ENCODE results near the gene PRCD. TPM values are rescaled to one million over a fixed set of nuclear protein-coding genes. Genes with fewer than 3 reads are reported as not detected.

The PRCD gene
- total and polyA plus RNA-seq, 12 donors, result 1.5 to 17.3 (median 2.6) TPM

DNA sequence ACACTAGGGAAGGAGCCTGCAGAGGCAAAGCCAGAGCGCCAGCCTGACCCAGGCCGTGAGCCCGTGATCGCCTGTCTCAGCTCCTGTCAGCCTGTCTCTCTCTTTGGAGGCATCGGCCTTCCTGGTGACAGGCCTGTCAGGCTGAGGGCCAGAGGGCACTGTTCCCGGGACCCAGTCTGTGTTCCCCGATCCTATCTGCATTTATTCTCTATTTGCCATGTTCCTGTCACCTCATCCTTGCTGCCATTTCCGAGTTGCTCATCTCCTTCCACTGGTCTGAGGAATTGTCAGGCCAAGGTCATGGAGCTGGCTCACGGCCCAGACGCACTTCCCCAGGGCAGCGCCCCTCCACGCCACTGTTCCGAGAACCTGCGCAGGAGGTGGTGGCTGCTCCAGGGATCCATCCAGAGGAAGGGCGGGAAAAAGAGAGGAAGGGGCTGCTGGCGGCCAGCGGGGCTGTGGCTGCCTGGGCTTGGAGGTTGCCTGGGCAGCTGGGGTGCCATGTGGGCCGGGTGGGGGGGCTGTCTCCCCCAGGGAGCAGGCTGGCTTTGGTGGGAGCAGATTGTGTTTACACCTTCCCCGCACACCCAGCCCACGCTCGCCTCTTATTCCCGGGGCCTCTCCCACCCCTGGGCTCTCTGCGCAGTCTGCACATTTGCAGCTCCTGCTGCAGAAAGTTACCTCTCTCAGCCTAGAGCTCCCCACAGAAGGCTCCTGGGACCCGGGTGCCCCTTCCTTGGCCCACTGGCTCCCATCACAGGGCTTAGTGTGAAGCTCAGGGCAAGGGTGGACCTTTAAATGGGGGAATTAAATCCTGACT is 4.9 kb downstream of the PRCD start:
- 28 to 30% methylated on average over 21 to 24 of the region's 24 CpGs for WGBS, 2 donors
- intact Hi-C loops (cut with DNase I), result loop anchor here in 1 of 10 donors (10.0 kb wide), 1 partner anchor 180 kb away; the partner anchor contains the start of genes JMJD6 and METTL23
- Histone ChIP-seq H3K4me3 (peak overlapping the region in 7 of 10 donors; percentile 2 to 32 (median 18)), H3K4me1 (peaks cover 40 to 80% (median 59%) of the 10 kb centered on the region in 9 donors), H3K9me3 (no peaks in the 10 kb centered on the region), H3K27ac (peak overlapping the region; percentile 70 to 92 (median 85)), H3K27me3 (peaks cover 0 to 30% (median 0%) of the 10 kb centered on the region in 7 donors), H3K36me3 (no peaks in the 10 kb centered on the region)
- ATAC-seq, result peak; percentile 16 to 74 (median 56)
- DNase-seq, result peak; percentile 58 to 78
- no peak for TF ChIP-seq CTCF (IDR thresholded peaks at IDR 0.05)

DNA sequence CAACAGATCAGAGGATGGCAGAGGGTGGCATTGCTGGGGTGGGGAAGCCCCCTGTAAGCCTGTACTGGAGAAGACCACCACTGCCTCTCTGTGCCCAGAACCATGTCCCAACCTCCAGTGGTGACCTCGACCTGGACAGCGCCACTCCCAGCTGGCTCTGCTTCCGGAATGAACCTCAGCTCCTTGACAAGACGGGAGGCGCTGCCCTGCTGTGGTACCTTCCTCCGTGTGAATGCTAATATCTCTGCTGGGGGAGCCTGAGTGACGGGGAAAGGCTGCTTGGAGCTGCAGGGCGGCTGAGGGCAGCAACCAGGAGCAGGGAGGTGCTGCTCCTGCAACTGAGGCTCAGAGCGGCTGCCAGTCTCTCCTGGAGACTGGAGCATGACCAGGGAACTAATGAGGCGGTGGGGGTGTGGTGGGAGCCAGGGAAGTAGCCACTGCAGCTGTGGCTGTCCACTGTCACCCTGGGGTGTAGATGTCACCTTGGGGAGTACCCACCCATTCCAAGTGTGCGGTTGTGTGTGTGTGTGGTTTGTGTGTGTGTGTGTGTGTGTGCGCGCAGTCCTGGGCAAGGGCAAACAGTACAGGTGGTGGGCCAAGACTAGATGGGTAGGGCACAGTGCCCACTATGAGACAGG is 6.2 kb downstream of the PRCD start:
- 65 to 72% methylated on average over 13 of the region's 13 CpGs for WGBS, 2 donors
- H3K9me3 ChIP-seq, result no peaks in the 10 kb centered on the region
- intact Hi-C loops (cut with DNase I), result loop anchor here in 4 of 10 donors (1.0 to 10.0 kb wide), 3 partner anchors 23 to 179 kb away; partner anchors contain the start of genes JMJD6 (in 1 of the 4) and METTL23 (in 1 of the 4)
- peaks cover 38 to 74% (median 55%) of the 10 kb centered on the region in 9 donors for H3K4me1 ChIP-seq
- H3K4me3 ChIP-seq, result no peak overlapping the region
- ATAC-seq (peak in 1 of 8 donors; percentile 2), DNase-seq (no peak)
- peaks cover 0 to 21% (median 0%) of the 10 kb centered on the region in 7 donors for H3K27me3 ChIP-seq
- no peak for TF ChIP-seq CTCF (IDR thresholded peaks at IDR 0.05)
- peak overlapping the region in 6 of 10 donors; percentile 32 to 92 (median 71) for H3K27ac ChIP-seq
- H3K36me3 ChIP-seq, result no peaks in the 10 kb centered on the region

GRCh38 chr17:76546556-76547182 is 6.8 kb downstream of the PRCD start:
- H3K4me1 ChIP-seq, result peaks cover 38 to 72% (median 52%) of the 10 kb centered on the region in 9 donors
- H3K9me3 ChIP-seq, result no peaks in the 10 kb centered on the region
- H3K4me3 ChIP-seq, result no peak overlapping the region
- no peaks in the 10 kb centered on the region for H3K36me3 ChIP-seq
- intact Hi-C loops (cut with DNase I), result loop anchor here in 8 of 10 donors (1.0 to 10.0 kb wide), 3 partner anchors 23 to 178 kb away; partner anchors contain the start of genes JMJD6 (in 1 of the 8) and METTL23 (in 1 of the 8)
- peaks cover 0 to 21% (median 0%) of the 10 kb centered on the region in 7 donors for H3K27me3 ChIP-seq
- 65 to 67% methylated on average over 11 of the region's 11 CpGs for WGBS, 2 donors
- TF ChIP-seq CTCF (IDR thresholded peaks at IDR 0.05), result no peak
- no peak for DNase-seq
- peak in 1 of 8 donors; percentile 1 for ATAC-seq
- H3K27ac ChIP-seq, result peak overlapping the region in 9 of 10 donors; percentile 30 to 79 (median 55)
